Ectodermal cell (in vitro differentiated cells): ENCODE results near the gene SEMA4C.
"Not testable (repeated sequence)": the region's sequence is repeated elsewhere in the genome, so short reads cannot be mapped to it uniquely, and the experiment has no call there.

Experiments used
- H3K27ac ChIP-seq: 2 replicates; pipeline ENCODE4 v1.7.0; 2013; ENCODE audit warnings: mild to moderate bottlenecking, low read depth, low read length; ENCODE audit not compliant: insufficient read depth, poor library complexity, severe bottlenecking
- H3K27me3 ChIP-seq: 2 replicates; pipeline ENCODE4 v1.7.0; 2013; ENCODE audit warnings: mild to moderate bottlenecking, low read length; ENCODE audit not compliant: insufficient read depth, control insufficient read depth, poor library complexity, severe bottlenecking
- H3K36me3 ChIP-seq: one replicate; pipeline ENCODE4 v1.7.0; 2013; ENCODE audit warnings: low read length; ENCODE audit not compliant: control insufficient read depth, insufficient read depth
- H3K4me1 ChIP-seq: one replicate; pipeline ENCODE4 v1.7.0; 2013; ENCODE audit warnings: low read length; ENCODE audit not compliant: control insufficient read depth, insufficient read depth
- H3K4me3 ChIP-seq: 2 replicates; pipeline ENCODE4 v1.7.0; 2013; ENCODE audit warnings: low read depth, low read length, control low read depth; ENCODE audit not compliant: insufficient read depth
- H3K9me3 ChIP-seq: 2 replicates; pipeline ENCODE4 v1.7.0; 2013; ENCODE audit warnings: mild to moderate bottlenecking, low read length, moderate library complexity; ENCODE audit not compliant: control insufficient read depth
- WGBS, 2 experiments: methylation state at CpG; one replicate each; pipeline ENCODE4 v1.1.7; 2013; ENCODE audit warnings: missing lambda C conversion rate in 2 of 2; 5-methylcytosine and 5-hydroxymethylcytosine counted together

The SEMA4C gene

GRCh38 chr2:96897491-96898134 lies 27.7 kb upstream of the SEMA4C start:
- Histone ChIP-seq H3K9me3 (no peaks in the 10 kb centered on the region), H3K27me3 (no peaks in the 10 kb centered on the region), H3K4me1 (peaks cover 11% of the 10 kb centered on the region), H3K36me3 (no peaks in the 10 kb centered on the region), H3K4me3 (no peak overlapping the region), H3K27ac (no peak overlapping the region)
- WGBS, 2 experiments: 90 to 91% methylated on average over 11 of the region's 11 CpGs

GRCh38 chr2:96895746-96896651 lies 26.1 kb upstream of the SEMA4C start:
- Histone ChIP-seq H3K4me1 (peaks cover 20% of the 10 kb centered on the region), H3K36me3 (no peaks in the 10 kb centered on the region), H3K27me3 (no peaks in the 10 kb centered on the region), H3K27ac (no peak overlapping the region), H3K9me3 (no peaks in the 10 kb centered on the region), H3K4me3 (no peak overlapping the region)
- 82 to 85% methylated on average over 18 of the region's 18 CpGs for WGBS, 2 experiments

- Histone ChIP-seq H3K27ac (no peak overlapping the region), H3K9me3 (no peaks in the 10 kb centered on the region), H3K4me3 (no peak overlapping the region), H3K4me1 (peaks cover 27% of the 10 kb centered on the region), H3K27me3 (no peaks in the 10 kb centered on the region), H3K36me3 (no peaks in the 10 kb centered on the region)
- WGBS, 2 experiments: 91 to 94% methylated on average over 10 of the region's 10 CpGs
Observed at GRCh38 chr2:96895032-96895745, 25.3 kb upstream of the SEMA4C start.

DNA sequence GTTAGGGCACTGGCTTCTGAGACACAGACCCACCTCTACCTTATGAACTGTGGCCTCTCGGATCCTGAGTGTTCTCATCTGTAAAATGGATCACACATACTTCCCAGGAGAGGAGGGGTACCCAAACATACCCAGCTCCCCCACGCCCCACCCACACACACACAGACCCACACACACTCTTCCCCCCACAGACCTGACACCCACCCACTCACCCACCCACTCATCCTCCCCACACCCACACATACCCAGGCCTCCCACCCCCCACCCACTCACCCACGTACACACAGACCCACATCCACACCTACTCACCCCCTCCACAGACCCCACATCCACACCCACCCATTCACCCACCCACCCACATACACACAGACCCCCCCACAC lies 24.3 kb upstream of the SEMA4C start:
- Histone ChIP-seq H3K4me3 (no peak overlapping the region), H3K4me1 (peaks cover 29% of the 10 kb centered on the region), H3K27ac (no peak overlapping the region), H3K36me3 (no peaks in the 10 kb centered on the region), H3K27me3 (no peaks in the 10 kb centered on the region), H3K9me3 (no peaks in the 10 kb centered on the region)
- 88 to 91% methylated on average over 2 to 3 of the region's 3 CpGs for WGBS, 2 experiments

- Histone ChIP-seq H3K27me3 (no peaks in the 10 kb centered on the region), H3K9me3 (no peaks in the 10 kb centered on the region), H3K4me3 (no peak overlapping the region), H3K36me3 (no peaks in the 10 kb centered on the region), H3K4me1 (peaks cover 29% of the 10 kb centered on the region), H3K27ac (no peak overlapping the region)
- WGBS, 2 experiments: 95 to 96% methylated on average over 16 of the region's 16 CpGs
Observed at GRCh38 chr2:96893289-96894150, 23.6 kb upstream of the SEMA4C start.

DNA sequence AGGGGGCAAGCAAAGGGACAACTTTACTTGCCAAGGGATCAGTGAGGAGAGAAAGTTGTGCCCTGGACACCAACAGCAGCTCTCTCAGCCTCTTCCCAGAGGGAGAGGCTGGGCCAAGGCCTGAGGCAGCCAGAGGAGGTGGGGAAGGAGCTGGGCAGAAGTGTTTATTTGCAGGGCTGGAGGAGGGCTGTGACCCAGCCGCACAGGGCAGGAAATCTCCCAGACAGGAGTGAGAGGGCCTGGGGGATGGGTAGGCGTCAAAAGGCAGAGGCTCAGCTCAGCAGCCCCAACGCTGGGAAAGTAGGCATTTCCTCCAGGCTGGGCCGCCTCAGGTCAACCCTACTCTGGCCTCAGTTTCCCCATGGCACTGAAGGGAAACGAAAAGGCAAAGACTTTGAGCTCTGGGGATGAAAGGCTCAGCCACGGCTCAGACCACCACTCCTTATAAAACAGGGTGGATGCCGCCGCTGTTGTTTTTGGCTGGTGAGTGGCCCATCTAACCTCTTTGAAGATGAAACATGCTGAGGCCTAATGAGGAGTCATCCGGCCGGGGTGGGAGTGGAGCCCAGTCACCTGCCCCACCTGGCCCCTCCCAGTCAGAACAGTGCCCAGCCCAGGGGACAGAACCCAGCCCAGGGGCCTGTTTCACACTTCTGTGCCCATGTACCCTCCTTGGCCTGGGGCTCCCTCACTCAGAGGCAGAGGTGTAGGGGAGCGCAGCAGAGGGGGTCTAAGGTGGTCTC lies 21.9 kb upstream of the SEMA4C start:
- H3K27me3 ChIP-seq: no peaks in the 10 kb centered on the region
- no peak overlapping the region for H3K27ac ChIP-seq
- 77 to 82% methylated on average over 11 of the region's 11 CpGs for WGBS, 2 experiments
- H3K36me3 ChIP-seq: no peaks in the 10 kb centered on the region
- peaks cover 37% of the 10 kb centered on the region for H3K4me1 ChIP-seq
- no peaks in the 10 kb centered on the region for H3K9me3 ChIP-seq
- H3K4me3 ChIP-seq: no peak overlapping the region

GRCh38 chr2:96890726-96891385 lies 21.0 kb upstream of the SEMA4C start:
- Histone ChIP-seq H3K4me1 (peaks cover 36% of the 10 kb centered on the region), H3K27ac (no peak overlapping the region), H3K4me3 (no peak overlapping the region), H3K27me3 (no peaks in the 10 kb centered on the region), H3K36me3 (no peaks in the 10 kb centered on the region), H3K9me3 (no peaks in the 10 kb centered on the region)
- WGBS, 2 experiments: 86% methylated on average over 6 of the region's 6 CpGs

GRCh38 chr2:96890252-96890651 lies 20.4 kb upstream of the SEMA4C start:
- no peaks in the 10 kb centered on the region for H3K27me3 ChIP-seq
- no peaks in the 10 kb centered on the region for H3K9me3 ChIP-seq
- H3K27ac ChIP-seq: no peak overlapping the region
- 83 to 84% methylated on average over 6 to 7 of the region's 7 CpGs for WGBS, 2 experiments
- H3K36me3 ChIP-seq: no peaks in the 10 kb centered on the region
- peaks cover 30% of the 10 kb centered on the region for H3K4me1 ChIP-seq
- H3K4me3 ChIP-seq: no peak overlapping the region

GRCh38 chr2:96889502-96889901 lies 19.6 kb upstream of the SEMA4C start:
- H3K27ac ChIP-seq, H3K9me3 ChIP-seq, H3K27me3 ChIP-seq, H3K36me3 ChIP-seq, H3K4me3 ChIP-seq: not testable (repeated sequence)
- 93 to 96% methylated on average over 5 of the region's 5 CpGs for WGBS, 2 experiments
- H3K4me1 ChIP-seq: peaks cover 30% of the 10 kb centered on the region
